GM12878 (cell line): Measurements from ENCODE around the gene KCNIP3. TPM values are rescaled to one million over a fixed set of nuclear protein-coding genes. Genes with fewer than 3 reads are reported as not detected.

Experiments
- ATF7 ChIP-seq: fragments of 450-650 bp; IDR thresholded peaks from 2 replicates; pipeline ENCODE4 v1.6.1; 2016; ENCODE audit warnings: low read depth, mild to moderate bottlenecking
- BCLAF1 ChIP-seq: fragments of 450-650 bp; IDR thresholded peaks from 2 replicates; pipeline ENCODE4 v1.6.1; 2017; ENCODE audit warnings: antibody characterized with exemption, mild to moderate bottlenecking, moderate library complexity
- CREM ChIP-seq: IDR thresholded peaks from 2 replicates; pipeline ENCODE4 v1.6.1; 2014; ENCODE audit warnings: antibody characterized with exemption, low read depth
- CTCF ChIP-seq, 3 experiments: IDR thresholded peaks in 2 of 3; conservative IDR thresholded peaks in 1 of 3; 2 replicates each; pipeline ENCODE4 v1.5.1; 2011; ENCODE audit warnings: low read depth in 3 of 3, low read length in 3 of 3, mild to moderate bottlenecking in 3 of 3, control low read depth in 2 of 3, moderate library complexity in 2 of 3, inconsistent platforms in 1 of 3, mixed read lengths in 1 of 3; ENCODE audit not compliant: control insufficient read depth in 2 of 3, insufficient read depth in 1 of 3; ENCODE audit errors: extremely low read depth in 1 of 3
- FOXM1 ChIP-seq: IDR thresholded peaks from 2 replicates; pipeline ENCODE4 v1.6.1; 2012; ENCODE audit warnings: low read depth, mild to moderate bottlenecking, inconsistent platforms, low read length, moderate library complexity
- SMC3 ChIP-seq: IDR thresholded peaks from 2 replicates; pipeline ENCODE4 v1.6.1; 2011; ENCODE audit warnings: low read length, improper control_type of control experiment, borderline replicate concordance
- TCF3 ChIP-seq: IDR thresholded peaks from 2 replicates; pipeline ENCODE4 v1.6.1; 2012; ENCODE audit warnings: low read depth, mild to moderate bottlenecking, low read length, borderline replicate concordance; ENCODE audit not compliant: insufficient read depth
- polyA plus RNA-seq, 11 experiments: library from polyadenylated mRNA; depleted of rRNA in 4 of 11; unstranded in 6 of 11; stranded (reverse) in 5 of 11; fragments of >200 nt; fragmentation: Nextera tagmentation in 4 of 11; fragmentation: Illumina TruSeq in 1 of 11; extraction: Ambion mirVana in 4 of 11; extraction: Trizol in 1 of 11; gene quantifications; 1 replicate in 1 of 11; 2 replicates in 10 of 11; pipeline versions ENCODE4 v1.2.1 to v1.2.3, GENCODE V29; 2011 to 2016; ENCODE audit warnings: inconsistent platforms in 2 of 11, missing spikeins in 2 of 11, low read depth in 1 of 11
- total RNA-seq, 4 experiments: library from RNA; depleted of rRNA in 3 of 4; stranded (reverse); fragments of >200 nt in 3 of 4; fragmentation: Illumina TruSeq in 1 of 4; extraction: Trizol in 1 of 4; gene quantifications; 2 replicates each; pipeline versions ENCODE4 v1.2.1 to v1.2.3, GENCODE V29; 2013 to 2021

The KCNIP3 gene
- total and polyA plus RNA-seq, 10 of the 15 experiments (the other 5 are each of a cell fraction or from before 2014, with no cell fraction given): not detected

GRCh38 chr2:95348609-95349567 is 51.7 kb downstream of the KCNIP3 start (continued):
- no peak for TF ChIP-seq BCLAF1
- no peak for TF ChIP-seq CTCF (IDR thresholded peaks at IDR 0.05 in 2 of 3, conservative IDR thresholded peaks at IDR 0.05 in 1 of 3; ENCODE audit: control insufficient read depth in 2 of 3, extremely low read depth in 1 of 3, insufficient read depth in 1 of 3, low read depth in 3 of 3, low read length in 3 of 3)
- TF ChIP-seq SMC3: no peak
- no peak for TF ChIP-seq TCF3
- no peak for TF ChIP-seq ATF7
- TF ChIP-seq FOXM1: no peak
- TF ChIP-seq CREM: no peak
